Neural progenitor cell (in vitro differentiated cells): ENCODE measurements around the gene NUBPL.

Source experiments
- EZH2 ChIP-seq: fragments of 200-600 bp; sonication (generic); IDR thresholded peaks from 2 replicates; pipeline ENCODE4 v1.6.1; 2017; ENCODE audit warnings: antibody characterized with exemption, mild to moderate bottlenecking, moderate library complexity
- EZH2phosphoT487 ChIP-seq: fragments of 200-600 bp; sonication (generic); IDR thresholded peaks from 2 replicates; pipeline ENCODE4 v1.6.1; 2017; ENCODE audit warnings: antibody characterized with exemption
- TF ChIP-seq, protein P1 (sequence below): fragments of 200-600 bp; sonication (generic); IDR thresholded peaks from 2 replicates; pipeline ENCODE4 v1.5.1; 2017; ENCODE audit warnings: antibody characterized with exemption, mild to moderate bottlenecking

GRCh38 chr14:31835049-31835448 is 273.8 kb downstream of the NUBPL start:
- TF ChIP-seq EZH2 (no peak), EZH2phosphoT487 (no peak)
- TF ChIP-seq, protein P1, sequence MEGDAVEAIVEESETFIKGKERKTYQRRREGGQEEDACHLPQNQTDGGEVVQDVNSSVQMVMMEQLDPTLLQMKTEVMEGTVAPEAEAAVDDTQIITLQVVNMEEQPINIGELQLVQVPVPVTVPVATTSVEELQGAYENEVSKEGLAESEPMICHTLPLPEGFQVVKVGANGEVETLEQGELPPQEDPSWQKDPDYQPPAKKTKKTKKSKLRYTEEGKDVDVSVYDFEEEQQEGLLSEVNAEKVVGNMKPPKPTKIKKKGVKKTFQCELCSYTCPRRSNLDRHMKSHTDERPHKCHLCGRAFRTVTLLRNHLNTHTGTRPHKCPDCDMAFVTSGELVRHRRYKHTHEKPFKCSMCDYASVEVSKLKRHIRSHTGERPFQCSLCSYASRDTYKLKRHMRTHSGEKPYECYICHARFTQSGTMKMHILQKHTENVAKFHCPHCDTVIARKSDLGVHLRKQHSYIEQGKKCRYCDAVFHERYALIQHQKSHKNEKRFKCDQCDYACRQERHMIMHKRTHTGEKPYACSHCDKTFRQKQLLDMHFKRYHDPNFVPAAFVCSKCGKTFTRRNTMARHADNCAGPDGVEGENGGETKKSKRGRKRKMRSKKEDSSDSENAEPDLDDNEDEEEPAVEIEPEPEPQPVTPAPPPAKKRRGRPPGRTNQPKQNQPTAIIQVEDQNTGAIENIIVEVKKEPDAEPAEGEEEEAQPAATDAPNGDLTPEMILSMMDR = no peak
